HCT116 (cell line): ENCODE results near the gene TMEM106C.

Experiments used
- EZH2 ChIP-seq: fragments of 200-600 bp; sonication (generic); IDR thresholded peaks from 2 replicates; pipeline ENCODE4 v1.6.1; 2017; ENCODE audit warnings: antibody characterized with exemption, mixed run types
- EZH2phosphoT487 ChIP-seq: fragments of 200-600 bp; IDR thresholded peaks from 2 replicates; pipeline ENCODE4 v1.6.1; 2018; ENCODE audit warnings: antibody characterized with exemption, borderline replicate concordance
- FOSL1 ChIP-seq: IDR thresholded peaks from 2 replicates; pipeline ENCODE4 v1.6.1; 2012; ENCODE audit warnings: low read depth
- JUND ChIP-seq: IDR thresholded peaks from 2 replicates; pipeline ENCODE4 v1.6.1; 2012
- POLR2AphosphoS5 ChIP-seq: IDR thresholded peaks from 2 replicates; pipeline ENCODE4 v1.6.1; 2011; ENCODE audit warnings: mild to moderate bottlenecking, low read depth, low read length, moderate library complexity
- ZNF274 ChIP-seq: fragments of 200-500 bp; sonication (Bioruptor generic); IDR thresholded peaks from 2 replicates; pipeline ENCODE4 v1.6.1; 2014; ENCODE audit warnings: mild to moderate bottlenecking, low read depth, low read length, inconsistent platforms
- TF ChIP-seq, protein P1 (sequence below), 3 experiments: fragments of 200-600 bp in 1 of 3; sonication (generic) in 1 of 3; IDR thresholded peaks in 2 of 3; conservative IDR thresholded peaks in 1 of 3; 2 replicates each; pipeline ENCODE4 v1.5.1; 2012 to 2017; ENCODE audit warnings: low read depth in 2 of 3, low read length in 2 of 3, antibody characterized with exemption in 1 of 3, borderline replicate concordance in 1 of 3, control low read depth in 1 of 3, mild to moderate bottlenecking in 1 of 3, mixed read lengths in 1 of 3, mixed run types in 1 of 3, moderate library complexity in 1 of 3; ENCODE audit not compliant: insufficient read depth in 1 of 3

DNA sequence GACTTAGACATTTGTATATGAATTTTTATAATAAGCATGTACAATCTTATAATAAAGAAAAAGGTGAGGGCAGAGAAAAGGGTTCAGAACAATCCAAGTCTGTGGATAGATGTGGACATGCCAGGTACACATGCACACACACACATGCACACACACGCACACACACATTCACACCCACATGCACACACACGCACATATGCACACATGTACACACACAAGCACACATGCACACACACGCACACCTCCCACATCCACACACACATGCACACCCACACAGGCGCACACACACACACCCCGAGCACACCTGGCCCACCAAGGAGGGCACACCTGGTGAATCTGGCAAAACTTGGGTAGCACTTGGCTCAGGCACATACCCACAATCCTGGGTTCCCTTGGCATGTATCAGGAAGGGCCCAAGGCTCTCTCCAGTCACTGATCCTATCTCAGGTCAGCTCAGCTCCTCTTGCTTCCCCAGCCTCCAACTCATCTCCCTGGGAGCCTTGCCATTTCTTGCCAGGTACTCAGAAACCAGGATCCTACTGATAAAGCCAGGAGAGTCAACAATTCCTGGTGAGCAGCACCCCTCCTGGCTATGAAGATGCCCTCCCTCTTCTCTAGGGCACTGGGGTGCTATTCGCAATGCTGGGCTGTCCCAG, 18.6 kb upstream of the TMEM106C start:
- TF ChIP-seq POLR2AphosphoS5 (no peak), JUND (no peak), EZH2 (no peak), ZNF274 (no peak), FOSL1 (no peak), EZH2phosphoT487 (no peak)
- TF ChIP-seq, protein P1, sequence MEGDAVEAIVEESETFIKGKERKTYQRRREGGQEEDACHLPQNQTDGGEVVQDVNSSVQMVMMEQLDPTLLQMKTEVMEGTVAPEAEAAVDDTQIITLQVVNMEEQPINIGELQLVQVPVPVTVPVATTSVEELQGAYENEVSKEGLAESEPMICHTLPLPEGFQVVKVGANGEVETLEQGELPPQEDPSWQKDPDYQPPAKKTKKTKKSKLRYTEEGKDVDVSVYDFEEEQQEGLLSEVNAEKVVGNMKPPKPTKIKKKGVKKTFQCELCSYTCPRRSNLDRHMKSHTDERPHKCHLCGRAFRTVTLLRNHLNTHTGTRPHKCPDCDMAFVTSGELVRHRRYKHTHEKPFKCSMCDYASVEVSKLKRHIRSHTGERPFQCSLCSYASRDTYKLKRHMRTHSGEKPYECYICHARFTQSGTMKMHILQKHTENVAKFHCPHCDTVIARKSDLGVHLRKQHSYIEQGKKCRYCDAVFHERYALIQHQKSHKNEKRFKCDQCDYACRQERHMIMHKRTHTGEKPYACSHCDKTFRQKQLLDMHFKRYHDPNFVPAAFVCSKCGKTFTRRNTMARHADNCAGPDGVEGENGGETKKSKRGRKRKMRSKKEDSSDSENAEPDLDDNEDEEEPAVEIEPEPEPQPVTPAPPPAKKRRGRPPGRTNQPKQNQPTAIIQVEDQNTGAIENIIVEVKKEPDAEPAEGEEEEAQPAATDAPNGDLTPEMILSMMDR (IDR thresholded peaks at IDR 0.05 in 2 of 3, conservative IDR thresholded peaks at IDR 0.05 in 1 of 3; ENCODE audit: borderline replicate concordance in 1 of 3, insufficient read depth in 1 of 3, low read depth in 2 of 3, low read length in 2 of 3) = no peak
